GM20000 (cell line): ENCODE measurements around the gene ENOX2.
A peak's percentile ranks its signal among the peaks of the same experiment; 100 is the strongest.

Source experiments
- DNase-seq: peaks from one replicate; pipeline ENCODE4 v3.0.0; 2012; ENCODE audit warnings: low spot score
- TF ChIP-seq, protein P1 (sequence below): IDR thresholded peaks from 2 replicates; pipeline ENCODE4 v1.5.1; 2012; ENCODE audit warnings: mild to moderate bottlenecking, control low read depth; ENCODE audit errors: extremely low read depth, missing control alignments

The ENOX2 gene

DNA sequence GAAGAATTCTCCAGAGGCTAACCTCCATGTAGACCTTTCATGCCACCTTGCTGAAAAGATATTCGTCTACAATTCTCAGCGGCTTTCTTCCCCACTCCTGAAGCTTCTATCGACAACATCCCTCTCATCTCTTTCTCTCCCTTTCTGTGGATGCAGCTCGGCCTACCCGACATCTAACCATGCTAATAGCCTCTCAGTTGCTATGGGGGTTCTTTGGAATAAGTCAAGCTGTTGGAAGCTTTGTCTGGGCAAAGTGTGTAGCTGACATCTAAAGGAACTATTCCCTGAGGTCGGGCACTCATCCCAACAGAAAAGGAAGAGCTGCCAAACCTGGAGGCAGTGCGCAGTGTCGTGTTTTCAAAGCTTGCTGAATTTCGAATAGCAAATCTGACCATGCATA lies 309.1 kb downstream of the ENOX2 start:
- no peak for DNase-seq
- TF ChIP-seq, protein P1, sequence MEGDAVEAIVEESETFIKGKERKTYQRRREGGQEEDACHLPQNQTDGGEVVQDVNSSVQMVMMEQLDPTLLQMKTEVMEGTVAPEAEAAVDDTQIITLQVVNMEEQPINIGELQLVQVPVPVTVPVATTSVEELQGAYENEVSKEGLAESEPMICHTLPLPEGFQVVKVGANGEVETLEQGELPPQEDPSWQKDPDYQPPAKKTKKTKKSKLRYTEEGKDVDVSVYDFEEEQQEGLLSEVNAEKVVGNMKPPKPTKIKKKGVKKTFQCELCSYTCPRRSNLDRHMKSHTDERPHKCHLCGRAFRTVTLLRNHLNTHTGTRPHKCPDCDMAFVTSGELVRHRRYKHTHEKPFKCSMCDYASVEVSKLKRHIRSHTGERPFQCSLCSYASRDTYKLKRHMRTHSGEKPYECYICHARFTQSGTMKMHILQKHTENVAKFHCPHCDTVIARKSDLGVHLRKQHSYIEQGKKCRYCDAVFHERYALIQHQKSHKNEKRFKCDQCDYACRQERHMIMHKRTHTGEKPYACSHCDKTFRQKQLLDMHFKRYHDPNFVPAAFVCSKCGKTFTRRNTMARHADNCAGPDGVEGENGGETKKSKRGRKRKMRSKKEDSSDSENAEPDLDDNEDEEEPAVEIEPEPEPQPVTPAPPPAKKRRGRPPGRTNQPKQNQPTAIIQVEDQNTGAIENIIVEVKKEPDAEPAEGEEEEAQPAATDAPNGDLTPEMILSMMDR, result no peak

DNA sequence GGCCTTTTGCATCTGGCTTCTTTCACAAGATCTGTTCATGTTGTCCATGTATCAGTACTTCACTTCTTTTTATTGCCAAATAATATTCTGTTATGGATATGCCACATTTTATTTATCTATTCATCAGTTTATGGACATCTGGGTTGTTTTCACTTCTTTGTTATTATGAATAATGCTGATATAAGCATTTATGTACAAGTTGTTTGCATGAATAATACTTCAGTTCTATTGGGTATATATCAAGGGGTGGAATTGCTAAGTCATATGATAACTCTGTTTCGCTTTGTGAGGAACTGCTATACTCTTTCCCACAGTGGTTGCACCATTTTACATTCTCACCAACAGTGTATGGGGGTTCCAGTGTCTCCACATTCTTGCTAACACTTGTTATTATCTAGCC lies 310.8 kb downstream of the ENOX2 start:
- no peak for DNase-seq
- TF ChIP-seq, protein P1, result no peak

DNA sequence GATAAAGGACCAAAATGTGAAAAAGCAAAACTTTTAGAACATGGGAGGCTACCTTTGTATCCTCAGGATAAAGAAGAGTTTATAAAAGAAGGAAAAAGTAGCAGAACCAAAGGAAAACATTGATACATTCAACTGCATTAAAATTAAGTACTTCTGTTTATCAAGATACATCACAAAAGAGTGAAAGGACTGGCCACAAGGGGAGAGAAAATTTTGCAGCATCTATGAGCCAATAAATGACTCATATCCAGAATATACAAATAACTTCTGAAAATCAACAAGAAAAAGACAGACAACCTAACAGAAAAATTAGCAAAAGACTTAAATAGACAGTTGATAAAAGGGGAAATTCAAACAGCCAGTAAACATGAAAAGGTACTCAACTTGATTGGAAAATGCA lies 324.1 kb downstream of the ENOX2 start:
- TF ChIP-seq, protein P1, result no peak
- no peak for DNase-seq

DNA sequence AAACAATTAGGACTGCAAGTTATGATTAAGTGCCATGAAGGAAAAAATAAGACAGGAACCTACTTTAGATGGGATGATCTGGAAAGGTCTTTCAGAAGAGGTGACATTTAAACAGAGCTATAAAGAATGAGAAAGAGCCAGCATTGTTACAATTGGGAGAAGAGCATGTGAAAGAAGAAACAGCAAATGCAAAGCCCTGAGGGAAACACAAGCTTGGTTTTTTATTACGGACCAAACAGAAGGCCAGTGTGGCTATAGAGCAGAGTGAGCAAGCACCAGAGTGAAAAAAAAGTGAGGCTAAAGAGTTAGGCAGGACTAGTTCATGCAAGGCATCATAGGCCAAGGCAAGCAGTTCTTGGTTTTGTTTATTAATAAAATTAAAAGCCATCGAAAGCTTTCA lies 325.6 kb downstream of the ENOX2 start:
- TF ChIP-seq, protein P1, result no peak
- no peak for DNase-seq

DNA sequence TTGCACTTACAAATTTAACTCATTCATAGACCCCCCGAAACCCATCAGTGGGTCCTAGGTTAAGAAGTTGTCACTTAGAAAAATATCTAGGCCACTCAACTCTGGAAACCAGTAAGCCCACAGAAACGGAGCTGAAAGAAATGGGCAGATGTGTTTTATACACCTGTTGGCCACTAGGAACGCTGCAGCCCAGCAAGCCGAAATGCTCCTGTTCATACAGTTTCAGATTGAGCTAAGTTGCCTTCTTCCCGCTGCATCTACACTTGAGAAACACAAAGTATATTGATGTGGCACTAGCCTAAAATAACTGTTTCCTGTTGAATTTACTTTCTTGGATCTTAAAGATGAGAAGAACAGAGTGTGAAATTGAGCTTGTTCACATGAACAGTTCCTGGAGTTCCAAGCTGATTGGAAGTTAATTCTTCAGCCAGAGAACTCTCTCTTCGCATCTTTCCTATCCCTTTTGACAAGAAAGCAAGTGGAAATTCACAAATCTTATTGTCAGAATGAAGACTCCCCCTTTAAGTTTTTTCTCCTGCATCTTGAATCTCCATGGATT lies 327.1 kb downstream of the ENOX2 start:
- peak; percentile 23 for DNase-seq
- TF ChIP-seq, protein P1, result peak; percentile 58
